SK-N-SH (cell line): ENCODE data around the gene LY6G6C. TPM values are rescaled to one million over a fixed set of nuclear protein-coding genes. Genes with fewer than 3 reads are reported as not detected.

ENCODE experiments used
- CTCF ChIA-PET: fragments of 300-600, 350-600 bp; formaldehyde crosslinking; extraction: SDS; loops from one replicate; lab custom pipeline; 2021; lab: Yijun Ruan, JAX
- POLR2A ChIA-PET: fragments of 350-600 bp; sonication (Branson Sonifier 250); formaldehyde crosslinking; extraction: SDS; loops from one replicate; lab custom pipeline; 2020; ENCODE audit warnings: antibody characterized with exemption, inconsistent platforms; lab: Yijun Ruan, JAX
- DNase-seq: peaks from one replicate; pipeline ENCODE4 v3.0.0; 2012
- H2AFZ ChIP-seq: fragments of 200-600 bp; sonication (generic); 2 replicates; pipeline ENCODE4 v1.8.1; 2016; ENCODE audit warnings: antibody characterized with exemption, mild to moderate bottlenecking, low read depth
- H3F3A ChIP-seq: fragments of 200-600 bp; sonication (generic); replicated peaks from 2 replicates; pipeline ENCODE3; 2016; ENCODE audit warnings: antibody characterized with exemption, mild to moderate bottlenecking; ENCODE audit not compliant: insufficient read depth
- H3K27ac ChIP-seq, 2 experiments: fragments of 200-500 bp in 1 of 2; fragments of 200-600 bp in 1 of 2; sonication (Bioruptor generic) in 1 of 2; sonication (generic), shearing (Covaris generic) in 1 of 2; 2 replicates each; pipeline versions ENCODE4 v1.5.1 to v1.6.1; 2014 to 2016; ENCODE audit warnings: low read depth in 2 of 2, inconsistent platforms in 1 of 2, low read length in 1 of 2, mild to moderate bottlenecking in 1 of 2, mixed read lengths in 1 of 2
- H3K27me3 ChIP-seq: fragments of 200-600 bp; sonication (generic), shearing (Covaris generic); 2 replicates; pipeline ENCODE4 v1.6.1; 2016; ENCODE audit warnings: mixed run types; ENCODE audit not compliant: insufficient read depth
- H3K36me3 ChIP-seq, 2 experiments: fragments of 200-500 bp in 1 of 2; fragments of 200-600 bp in 1 of 2; sonication (Bioruptor generic) in 1 of 2; sonication (generic) in 1 of 2; replicated peaks in 1 of 2; 2 replicates each; pipeline versions ENCODE3 to v1.5.1; 2014 to 2016; ENCODE audit warnings: low read length in 1 of 2, mild to moderate bottlenecking in 1 of 2; ENCODE audit not compliant: insufficient read depth in 2 of 2, control insufficient read depth in 1 of 2
- H3K4me1 ChIP-seq, 2 experiments: fragments of 200-500 bp in 1 of 2; fragments of 200-600 bp in 1 of 2; sonication (Bioruptor generic) in 1 of 2; sonication (generic), shearing (Covaris generic) in 1 of 2; 2 replicates each; pipeline versions ENCODE4 v1.5.1 to v1.6.1; 2014 to 2016; ENCODE audit warnings: low read depth in 1 of 2, low read length in 1 of 2, mixed run types in 1 of 2; ENCODE audit not compliant: insufficient read depth in 2 of 2, control insufficient read depth in 1 of 2
- H3K4me2 ChIP-seq: fragments of 200-600 bp; sonication (generic), shearing (Covaris generic); 2 replicates; pipeline ENCODE4 v1.6.1; 2017; ENCODE audit warnings: mixed run types
- H3K4me3 ChIP-seq, 2 experiments: fragments of 200-500 bp in 1 of 2; fragments of 200-600 bp in 1 of 2; sonication (Bioruptor generic) in 1 of 2; sonication (generic), shearing (Covaris generic) in 1 of 2; 2 replicates each; pipeline versions ENCODE4 v1.5.1 to v1.8.1; 2014 to 2016; ENCODE audit warnings: low read depth in 2 of 2, inconsistent platforms in 1 of 2, low read length in 1 of 2, mild to moderate bottlenecking in 1 of 2, mixed read lengths in 1 of 2, moderate library complexity in 1 of 2
- H3K79me2 ChIP-seq: fragments of 200-600 bp; sonication (generic); 2 replicates; pipeline ENCODE4 v1.8.1; 2017; ENCODE audit warnings: mild to moderate bottlenecking; ENCODE audit not compliant: insufficient read depth
- H3K9ac ChIP-seq: fragments of 200-600 bp; sonication (generic); 2 replicates; pipeline ENCODE4 v1.6.1; 2017; ENCODE audit warnings: mixed run types
- H3K9me2 ChIP-seq: fragments of 200-600 bp; sonication (generic); 2 replicates; pipeline ENCODE4 v1.6.1; 2017; ENCODE audit warnings: mixed run types
- H3K9me3 ChIP-seq: fragments of 200-600 bp; sonication (generic); 2 replicates; pipeline ENCODE4 v1.6.1; 2017; ENCODE audit warnings: mixed run types, mild to moderate bottlenecking, moderate library complexity
- H4K20me1 ChIP-seq: fragments of 200-600 bp; sonication (generic); 2 replicates; pipeline ENCODE4 v1.6.1; 2017; ENCODE audit warnings: mild to moderate bottlenecking, mixed run types; ENCODE audit not compliant: insufficient read depth
- ELF1 ChIP-seq: IDR thresholded peaks from 2 replicates; pipeline ENCODE4 v1.4.0; 2012
- EP300 ChIP-seq, 2 experiments: IDR thresholded peaks; 2 replicates each; pipeline versions ENCODE4 v1.4.0 to v1.6.1; 2012; ENCODE audit warnings: borderline replicate concordance in 1 of 2, low read depth in 1 of 2, low read length in 1 of 2
- FOXM1 ChIP-seq: IDR thresholded peaks from 2 replicates; pipeline ENCODE4 v1.4.0; 2012; ENCODE audit warnings: low read depth, mild to moderate bottlenecking
- GATA2 ChIP-seq: sonication (generic); formaldehyde crosslinking; IDR thresholded peaks from 2 replicates; pipeline ENCODE4 v1.5.0; 2020; ENCODE audit warnings: mild to moderate bottlenecking, missing genetic modification reagents
- IRF3 ChIP-seq: fragments of 150-350 bp; IDR thresholded peaks from 2 replicates; pipeline ENCODE4 v1.6.1; 2016; ENCODE audit warnings: mild to moderate bottlenecking, low read depth, low read length
- JUND ChIP-seq: IDR thresholded peaks from 2 replicates; pipeline ENCODE4 v1.4.0; 2012
- MEF2A ChIP-seq: IDR thresholded peaks from 2 replicates; pipeline ENCODE4 v1.4.0; 2012; ENCODE audit warnings: low read depth, borderline replicate concordance
- NFIC ChIP-seq: IDR thresholded peaks from 2 replicates; pipeline ENCODE4 v1.4.0; 2012; ENCODE audit warnings: borderline replicate concordance
- POLR2AphosphoS5 ChIP-seq: IDR thresholded peaks from 2 replicates; pipeline ENCODE4 v1.6.1; 2012; ENCODE audit warnings: low read depth, low read length
- RAD21 ChIP-seq: IDR thresholded peaks from 2 replicates; pipeline ENCODE4 v1.6.1; 2012; ENCODE audit warnings: mild to moderate bottlenecking, low read length
- REST ChIP-seq: IDR thresholded peaks from 2 replicates; pipeline ENCODE4 v1.6.1; 2012; ENCODE audit warnings: mild to moderate bottlenecking, low read depth, low read length, moderate library complexity
- RXRA ChIP-seq: IDR thresholded peaks from 2 replicates; pipeline ENCODE4 v1.4.0; 2012; ENCODE audit warnings: low read depth, mild to moderate bottlenecking, borderline replicate concordance
- SMC3 ChIP-seq: IDR thresholded peaks from 2 replicates; pipeline ENCODE4 v1.6.1; 2012; ENCODE audit warnings: low read depth, low read length, improper control_type of control experiment
- TAF1 ChIP-seq: IDR thresholded peaks from 2 replicates; pipeline ENCODE4 v1.6.1; 2012; ENCODE audit warnings: low read depth, mild to moderate bottlenecking, low read length, moderate library complexity, borderline replicate concordance
- TCF12 ChIP-seq: IDR thresholded peaks from 2 replicates; pipeline ENCODE4 v1.4.0; 2012
- TEAD4 ChIP-seq: IDR thresholded peaks from 2 replicates; pipeline ENCODE4 v1.4.0; 2012; ENCODE audit warnings: mild to moderate bottlenecking, borderline replicate concordance; ENCODE audit not compliant: insufficient read depth
- WGBS: methylation state at CpG from one replicate; pipeline ENCODE4 v1.1.6; 2017; ENCODE audit warnings: low lambda C conversion rate; 5-methylcytosine and 5-hydroxymethylcytosine counted together
- polyA plus RNA-seq, 3 experiments: library from polyadenylated mRNA; depleted of rRNA; stranded (reverse); fragments of >200 nt; gene quantifications; 2 replicates each; pipeline ENCODE4 v1.2.3, GENCODE V29; 2012

Gene LY6G6C
- polyA plus RNA-seq, 1 of the 3 experiments (the other 2 are of a cell fraction) = not detected

GRCh38 chr6:31727717-31728671 is 6.4 kb upstream of the LY6G6C start:
- H3K79me2 ChIP-seq = peaks cover 30% of the 10 kb centered on the region; the same call in 1 of the 2 replicates
- no peak for DNase-seq
- POLR2A ChIA-PET = interaction anchor here (0.6 kb wide), 1 partner anchor 81 kb away, joined by 4 read pairs; no protein-coding TSS in a partner anchor
- WGBS = 95% methylated on average over 29 of the region's 41 CpGs
- CTCF ChIA-PET = interaction anchor here (0.7 to 7.3 kb wide), 12 partner anchors 12 to 135 kb away, joined by 3 to 45 read pairs (median 6); partner anchors contain the start of genes LSM2, MSH5, NEU1 and VARS1
- peak overlapping the region; percentile 98 for H3K4me2 ChIP-seq
- H3K27me3 ChIP-seq = no peaks in the 10 kb centered on the region
- H3K4me3 ChIP-seq = peak overlapping the region; percentile 90 to 93; a peak in 3 of 4 replicates
- TF ChIP-seq RAD21 (no peak), REST (no peak), TEAD4 (no peak), FOXM1 (no peak), ELF1 (no peak), GATA2 (CRISPR knock-in tag) (no peak), IRF3 (no peak)
- H3F3A ChIP-seq = peaks cover 35% of the 10 kb centered on the region
- peaks cover 43 to 46% of the 10 kb centered on the region in 2 experiments for H3K36me3 ChIP-seq
- H3K27ac ChIP-seq = no peak overlapping the region
- H3K9me2 ChIP-seq = no peaks in the 10 kb centered on the region
- peaks cover 12% of the 10 kb centered on the region; the same call in 1 of the 2 replicates for H4K20me1 ChIP-seq
- H2AFZ ChIP-seq = no peak overlapping the region
- peaks cover 13 to 14% of the 10 kb centered on the region in 2 experiments; a peak in 1 of 4 replicates for H3K4me1 ChIP-seq
- H3K9ac ChIP-seq = peak overlapping the region; percentile 98; the same call in 1 of the 2 replicates
- no peaks in the 10 kb centered on the region for H3K9me3 ChIP-seq

GRCh38 chr6:31727034-31727716 is 5.6 kb upstream of the LY6G6C start:
- ChIA-PET POLR2A (no interaction called here), CTCF (interaction anchor here (1.5 to 7.3 kb wide), 4 partner anchors 13 to 103 kb away, joined by 6 to 45 read pairs (median 24); partner anchors contain the start of gene MSH5)
- H3F3A ChIP-seq = peaks cover 27% of the 10 kb centered on the region
- peaks cover 13 to 14% of the 10 kb centered on the region in 2 experiments; a peak in 1 of 4 replicates for H3K4me1 ChIP-seq
- H3K4me2 ChIP-seq = no peak overlapping the region
- peaks cover 9% of the 10 kb centered on the region; the same call in 1 of the 2 replicates for H4K20me1 ChIP-seq
- peaks cover 37 to 39% of the 10 kb centered on the region in 2 experiments for H3K36me3 ChIP-seq
- H3K9ac ChIP-seq = no peak overlapping the region
- H3K9me2 ChIP-seq = no peaks in the 10 kb centered on the region
- H3K79me2 ChIP-seq = peaks cover 22% of the 10 kb centered on the region; the same call in 1 of the 2 replicates
- no peak for DNase-seq
- no peaks in the 10 kb centered on the region for H3K27me3 ChIP-seq
- no peak overlapping the region for H3K4me3 ChIP-seq
- no peak overlapping the region for H2AFZ ChIP-seq
- WGBS = 94% methylated on average over 6 of the region's 7 CpGs
- H3K27ac ChIP-seq = no peak overlapping the region
- H3K9me3 ChIP-seq = no peaks in the 10 kb centered on the region
- TF ChIP-seq REST (no peak), FOXM1 (no peak), JUND (no peak), POLR2AphosphoS5 (no peak), MEF2A (no peak), RXRA (no peak), NFIC (no peak), ELF1 (no peak), SMC3 (no peak), RAD21 (no peak), TAF1 (no peak), TCF12 (no peak), EP300 (IDR thresholded peaks at IDR 0.05; ENCODE audit: borderline replicate concordance in 1 of 2, low read depth in 1 of 2, low read length in 1 of 2) (no peak)
- TF ChIP-seq, all 33 proteins: peak for 0
